IMR-90 (cell line): ENCODE data around the gene GBA3. TPM values are rescaled to one million over a fixed set of nuclear protein-coding genes. Genes with fewer than 3 reads are reported as not detected.

ENCODE experiments used
- ATAC-seq: fragments of 200-7000 bp; cut with Tn5 transposase; 2 replicates; pipeline ENCODE4 v1.9.1; 2020; ENCODE audit warnings: low read depth, mild to moderate bottlenecking, moderate library complexity
- BruUV-seq: library from RNA; stranded (reverse); fragments of 400-500 nt; replicated peaks from 2 replicates; lab custom pipeline; 2021; lab: Mats Ljungman, UMichigan
- CTCF ChIA-PET: fragments of 300-600 bp; formaldehyde crosslinking; extraction: SDS; loops from one replicate; lab custom pipeline; 2021; ENCODE audit warnings: antibody characterized with exemption; lab: Yijun Ruan, JAX
- POLR2A ChIA-PET: fragments of 300-600 bp; sonication (Branson Sonifier 250); formaldehyde crosslinking; loops from one replicate; lab custom pipeline; 2022; ENCODE audit warnings: antibody characterized with exemption; ENCODE audit not compliant: unreplicated experiment; lab: Charles Lee
- DNase-seq: peaks from one replicate; pipeline ENCODE4 v3.0.0; 2013
- H2AFZ ChIP-seq: replicated peaks from 2 replicates; pipeline ENCODE3; 2013; ENCODE audit warnings: low read length, mild to moderate bottlenecking; ENCODE audit not compliant: poor library complexity
- H2AK5ac ChIP-seq: 2 replicates; pipeline ENCODE4 v1.6.1; 2013; ENCODE audit warnings: low read depth, low read length, inconsistent platforms
- H2AK9ac ChIP-seq: replicated peaks from 2 replicates; pipeline ENCODE3; 2013; ENCODE audit warnings: mild to moderate bottlenecking, low read depth, low read length, moderate library complexity; ENCODE audit not compliant: poor library complexity
- H2BK120ac ChIP-seq: 2 replicates; pipeline ENCODE4 v1.6.1; 2013; ENCODE audit warnings: low read depth, low read length, inconsistent platforms
- H2BK15ac ChIP-seq: 3 replicates; pipeline ENCODE4 v1.6.1; 2013; ENCODE audit warnings: low read depth, low read length, inconsistent platforms
- H2BK20ac ChIP-seq: 2 replicates; pipeline ENCODE4 v1.6.1; 2013; ENCODE audit warnings: low read depth, mild to moderate bottlenecking, inconsistent platforms, low read length, moderate library complexity
- H2BK5ac ChIP-seq: 2 replicates; pipeline ENCODE4 v1.6.1; 2013; ENCODE audit warnings: mild to moderate bottlenecking, low read depth, low read length, inconsistent platforms; ENCODE audit not compliant: poor library complexity, severe bottlenecking
- H3K14ac ChIP-seq: replicated peaks from 2 replicates; pipeline ENCODE4 v1.6.1; 2013; ENCODE audit warnings: low read depth, low read length, inconsistent platforms
- H3K18ac ChIP-seq: 2 replicates; pipeline ENCODE4 v1.6.1; 2013; ENCODE audit warnings: low read depth, low read length, control low read depth
- H3K23ac ChIP-seq: 2 replicates; pipeline ENCODE4 v1.6.1; 2013; ENCODE audit warnings: low read depth, low read length, inconsistent platforms
- H3K27ac ChIP-seq: 2 replicates; pipeline ENCODE4 v1.5.1; 2013; ENCODE audit warnings: mild to moderate bottlenecking, control low read depth, low read length; ENCODE audit not compliant: insufficient read depth
- H3K27me3 ChIP-seq: 2 replicates; pipeline ENCODE4 v1.6.1; 2013; ENCODE audit warnings: low read length; ENCODE audit not compliant: control insufficient read depth, insufficient read depth
- H3K36me3 ChIP-seq: 2 replicates; pipeline ENCODE4 v1.6.1; 2013; ENCODE audit warnings: low read length, mixed read lengths; ENCODE audit not compliant: control insufficient read depth, insufficient read depth
- H3K4ac ChIP-seq: 2 replicates; pipeline ENCODE4 v1.6.1; 2013; ENCODE audit warnings: low read depth, low read length, inconsistent platforms
- H3K4me1 ChIP-seq: 2 replicates; pipeline ENCODE4 v1.6.1; 2013; ENCODE audit warnings: low read length, mixed read lengths; ENCODE audit not compliant: control insufficient read depth, insufficient read depth
- H3K4me2 ChIP-seq: 2 replicates; pipeline ENCODE4 v1.6.1; 2013; ENCODE audit warnings: low read depth, mild to moderate bottlenecking, control low read depth, low read length, moderate library complexity
- H3K4me3 ChIP-seq: 2 replicates; pipeline ENCODE4 v1.5.1; 2013; ENCODE audit warnings: low read depth, mild to moderate bottlenecking, control low read depth, low read length, moderate library complexity; ENCODE audit not compliant: insufficient read depth
- H3K56ac ChIP-seq: 2 replicates; pipeline ENCODE4 v1.6.1; 2013; ENCODE audit warnings: low read length, inconsistent platforms; ENCODE audit not compliant: insufficient read depth; ENCODE audit errors: extremely low read depth
- H3K79me1 ChIP-seq, 2 experiments: 2 replicates each; pipeline ENCODE4 v1.6.1; 2013; ENCODE audit warnings: low read length in 2 of 2, inconsistent platforms in 1 of 2, low read depth in 1 of 2
- H3K9ac ChIP-seq: 2 replicates; pipeline ENCODE4 v1.6.1; 2013; ENCODE audit warnings: low read depth, low read length, control low read depth
- H3K9me1 ChIP-seq: 2 replicates; pipeline ENCODE4 v1.6.1; 2013; ENCODE audit warnings: low read length, inconsistent platforms; ENCODE audit not compliant: insufficient read depth
- H3K9me3 ChIP-seq: 2 replicates; pipeline ENCODE4 v1.6.1; 2013; ENCODE audit warnings: low read length; ENCODE audit not compliant: control insufficient read depth, insufficient read depth
- H4K20me1 ChIP-seq: 2 replicates; pipeline ENCODE4 v1.6.1; 2013; ENCODE audit warnings: low read length, inconsistent platforms; ENCODE audit not compliant: insufficient read depth
- H4K5ac ChIP-seq: 2 replicates; pipeline ENCODE4 v1.6.1; 2013; ENCODE audit warnings: mild to moderate bottlenecking, low read depth, low read length, control low read depth
- H4K8ac ChIP-seq, 2 experiments: 2 replicates each; pipeline ENCODE4 v1.6.1; 2013; ENCODE audit warnings: low read depth in 2 of 2, low read length in 2 of 2, control low read depth in 1 of 2, inconsistent platforms in 1 of 2
- H4K91ac ChIP-seq: 2 replicates; pipeline ENCODE4 v1.6.1; 2013; ENCODE audit warnings: low read depth, low read length, inconsistent platforms; ENCODE audit not compliant: insufficient read depth
- dilution Hi-C: fragments of 300-500 bp; cut with HindIII; formaldehyde crosslinking; loops from one replicate; pipeline ENCODE4 v1.14.3; 2018; ENCODE audit warnings: low sequenced_read_pairs; ENCODE audit not compliant: unreplicated experiment
- in situ Hi-C: fragments of 300-500 bp; cut with MboI; formaldehyde crosslinking; loops from 3 replicates; pipeline ENCODE4 v1.14.3; 2019; ENCODE audit warnings: low sequenced_read_pairs, inconsistent platforms, mixed read lengths
- intact Hi-C: fragments of 100-400 bp; cut with micrococcal nuclease; formaldehyde crosslinking; loops from 2 replicates; pipeline ENCODE4 v1.10.0; 2022
- polyA plus RNA-seq, 3 experiments: library from polyadenylated mRNA; depleted of rRNA; stranded (reverse); fragments of >200 nt; gene quantifications; 2 replicates each; pipeline ENCODE4 v1.2.3, GENCODE V29; 2012; ENCODE audit warnings: low replicate concordance in 1 of 3
- total RNA-seq: library from RNA; depleted of rRNA; stranded (reverse); fragments of >200 nt; gene quantifications from 2 replicates; pipeline ENCODE4 v1.2.3, GENCODE V29; 2012
- TF ChIP-seq, protein P1 (sequence below): fragments of 150-350 bp; IDR thresholded peaks from 2 replicates; pipeline ENCODE4 v1.6.1; 2017; ENCODE audit warnings: mild to moderate bottlenecking, antibody characterized with exemption, low read length, low read depth

Gene GBA3
- total and polyA plus RNA-seq, 2 of the 4 experiments (the other 2 are of a cell fraction) = not detected

DNA sequence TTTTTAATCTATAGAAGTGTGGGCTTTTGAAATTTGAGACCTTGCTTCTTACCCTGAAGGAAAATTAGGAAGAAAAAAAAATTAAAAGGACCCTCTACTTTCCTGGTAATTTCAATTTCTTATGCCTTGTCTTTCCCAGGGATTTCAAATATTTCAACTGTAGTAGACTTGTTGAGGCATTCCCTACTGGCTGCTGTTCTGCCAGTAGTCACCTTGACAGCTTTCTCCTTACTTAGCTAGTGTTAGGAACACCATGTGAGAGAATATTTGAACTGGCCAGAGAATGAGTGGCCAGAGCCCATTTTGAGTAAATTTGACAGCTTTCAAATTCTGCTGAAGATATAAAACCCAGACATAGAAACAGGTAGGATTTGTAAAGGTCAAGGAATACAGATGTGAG is 24.0 kb upstream of the GBA3 start:
- Histone ChIP-seq H2AK9ac (no peak overlapping the region), H2BK5ac (no peak overlapping the region), H4K20me1 (no peaks in the 10 kb centered on the region), H3K23ac (no peak overlapping the region), H3K27me3 (no peaks in the 10 kb centered on the region), H3K18ac (no peak overlapping the region), H3K14ac (no peak overlapping the region), H2AFZ (no peak overlapping the region), H3K56ac (no peak overlapping the region), H2BK120ac (no peak overlapping the region), H4K91ac (no peak overlapping the region), H3K9ac (no peak overlapping the region), H3K79me1 (no peaks in the 10 kb centered on the region), H3K4me1 (no peaks in the 10 kb centered on the region), H3K27ac (no peak overlapping the region), H3K4me3 (no peak overlapping the region), H3K9me1 (no peaks in the 10 kb centered on the region), H3K9me3 (no peaks in the 10 kb centered on the region), H2AK5ac (no peak overlapping the region), H2BK20ac (no peak overlapping the region), H3K36me3 (no peaks in the 10 kb centered on the region), H4K5ac (no peak overlapping the region), H3K4me2 (no peak overlapping the region), H4K8ac (no peak overlapping the region), H2BK15ac (no peak overlapping the region), H3K4ac (no peak overlapping the region)
- dilution Hi-C loops (no loop called here), intact Hi-C loops (no loop called here), in situ Hi-C loops (no loop called here)
- ChIA-PET POLR2A (no interaction called here), CTCF (interaction anchor here (0.7 kb wide), 1 partner anchor 226 kb away, joined by 3 read pairs; no protein-coding TSS in a partner anchor)
- DNase-seq = no peak
- no peak for ATAC-seq
- TF ChIP-seq, protein P1, sequence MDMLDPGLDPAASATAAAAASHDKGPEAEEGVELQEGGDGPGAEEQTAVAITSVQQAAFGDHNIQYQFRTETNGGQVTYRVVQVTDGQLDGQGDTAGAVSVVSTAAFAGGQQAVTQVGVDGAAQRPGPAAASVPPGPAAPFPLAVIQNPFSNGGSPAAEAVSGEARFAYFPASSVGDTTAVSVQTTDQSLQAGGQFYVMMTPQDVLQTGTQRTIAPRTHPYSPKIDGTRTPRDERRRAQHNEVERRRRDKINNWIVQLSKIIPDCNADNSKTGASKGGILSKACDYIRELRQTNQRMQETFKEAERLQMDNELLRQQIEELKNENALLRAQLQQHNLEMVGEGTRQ = no peak
- BruUV-seq = no TSS peak
